ENCODE data around the gene GUCY2C. TPM values are rescaled to one million over a fixed set of nuclear protein-coding genes. Genes with fewer than 3 reads are reported as not detected.

GUCY2C gene
- total RNA-seq, 3 donors from 2014 or later, result 33.2 to 94.8 (median 73.8) TPM

GRCh38 chr12:14664434-14665023, 31.9 kb downstream of the GUCY2C start:
- H3K9me3 ChIP-seq, result no peaks in the 10 kb centered on the region
- DNase-seq, result peak in 1 of 3 donors; percentile 84
- H3K36me3 ChIP-seq (ENCODE audit: low read depth), result no peaks in the 10 kb centered on the region
- H3K4me3 ChIP-seq, result no peak overlapping the region
- ATAC-seq, result peak; percentile 84
- intact Hi-C loops (cut with DNase I, micrococcal nuclease), result no loop called here
- peak; percentile 23 for TF ChIP-seq CTCF (IDR thresholded peaks at IDR 0.05)
- H3K4me1 ChIP-seq (ENCODE audit: low read depth), result no peaks in the 10 kb centered on the region

- intact Hi-C loops (cut with DNase I, micrococcal nuclease), result no loop called here
- ATAC-seq (no peak), DNase-seq (no peak)
- H3K4me3 ChIP-seq, result no peak overlapping the region
- no peaks in the 10 kb centered on the region for H3K36me3 ChIP-seq (ENCODE audit: low read depth)
- H3K4me1 ChIP-seq (ENCODE audit: low read depth), result no peaks in the 10 kb centered on the region
- no peaks in the 10 kb centered on the region for H3K9me3 ChIP-seq
- TF ChIP-seq CTCF (IDR thresholded peaks at IDR 0.05), result no peak
Observed at GRCh38 chr12:14663002-14663401, 33.4 kb downstream of the GUCY2C start.

- no peaks in the 10 kb centered on the region for H3K9me3 ChIP-seq
- TF ChIP-seq CTCF (IDR thresholded peaks at IDR 0.05), result no peak
- DNase-seq, result no peak
- ATAC-seq, result no peak
- no peaks in the 10 kb centered on the region for H3K4me1 ChIP-seq (ENCODE audit: low read depth)
- no peak overlapping the region for H3K4me3 ChIP-seq
- H3K36me3 ChIP-seq (ENCODE audit: low read depth), result no peaks in the 10 kb centered on the region
- intact Hi-C loops (cut with DNase I, micrococcal nuclease), result no loop called here
Observed at GRCh38 chr12:14656846-14657245, 39.6 kb downstream of the GUCY2C start.

GRCh38 chr12:14655284-14655683, 41.1 kb downstream of the GUCY2C start:
- ATAC-seq, result no peak
- H3K4me1 ChIP-seq (ENCODE audit: low read depth), result no peaks in the 10 kb centered on the region
- intact Hi-C loops (cut with DNase I, micrococcal nuclease), result no loop called here
- no peak for TF ChIP-seq CTCF (IDR thresholded peaks at IDR 0.05)
- no peak for DNase-seq
- H3K9me3 ChIP-seq, result no peaks in the 10 kb centered on the region
- no peaks in the 10 kb centered on the region for H3K36me3 ChIP-seq (ENCODE audit: low read depth)
- no peak overlapping the region for H3K4me3 ChIP-seq

GRCh38 chr12:14654842-14655241, 41.6 kb downstream of the GUCY2C start:
- TF ChIP-seq CTCF (IDR thresholded peaks at IDR 0.05), result no peak
- H3K4me3 ChIP-seq, result no peak overlapping the region
- no peaks in the 10 kb centered on the region for H3K4me1 ChIP-seq (ENCODE audit: low read depth)
- DNase-seq (no peak), ATAC-seq (peak; percentile 51)
- intact Hi-C loops (cut with DNase I, micrococcal nuclease), result no loop called here
- no peaks in the 10 kb centered on the region for H3K36me3 ChIP-seq (ENCODE audit: low read depth)
- H3K9me3 ChIP-seq, result no peaks in the 10 kb centered on the region

- TF ChIP-seq CTCF (IDR thresholded peaks at IDR 0.05), result no peak
- no peak for ATAC-seq
- no peak overlapping the region for H3K4me3 ChIP-seq
- DNase-seq, result no peak
- no peaks in the 10 kb centered on the region for H3K36me3 ChIP-seq (ENCODE audit: low read depth)
- intact Hi-C loops (cut with DNase I, micrococcal nuclease), result no loop called here
- no peaks in the 10 kb centered on the region for H3K4me1 ChIP-seq (ENCODE audit: low read depth)
- H3K9me3 ChIP-seq, result no peaks in the 10 kb centered on the region
Observed at GRCh38 chr12:14654416-14654815, 42.0 kb downstream of the GUCY2C start.

Data from mucosa of descending colon (tissue), 3 donors.